ENCODE measurements around the gene NUMA1. TPM values are rescaled to one million over a fixed set of nuclear protein-coding genes. Genes with fewer than 3 reads are reported as not detected.
A peak's percentile ranks its signal among the peaks of the same experiment; 100 is the strongest.

The NUMA1 gene
- total RNA-seq, 1 donor from 2014 or later: 101 TPM

- DNase-seq (ENCODE audit: low read depth in 2 of 2): no peak
These were observed 11.1 kb downstream of the NUMA1 start for GRCh38 chr11:72069200-72069599.

- DNase-seq (ENCODE audit: low read depth in 2 of 2): no peak
These were observed 12.7 kb downstream of the NUMA1 start for GRCh38 chr11:72067676-72068075.

GRCh38 chr11:72067266-72067665 lies 13.1 kb downstream of the NUMA1 start:
- DNase-seq (ENCODE audit: low read depth in 2 of 2): peak in 1 of 2 donors; percentile 71

- no peak for DNase-seq (ENCODE audit: low read depth in 2 of 2)
These were observed 13.5 kb downstream of the NUMA1 start for GRCh38 chr11:72066855-72067254.

GRCh38 chr11:72061739-72062396 lies 18.5 kb downstream of the NUMA1 start:
- DNase-seq (ENCODE audit: low read depth in 2 of 2): no peak

GRCh38 chr11:72058416-72059034 lies 21.8 kb downstream of the NUMA1 start:
- DNase-seq (ENCODE audit: low read depth in 2 of 2): no peak

- peak in 1 of 2 donors; percentile 83 for DNase-seq (ENCODE audit: low read depth in 2 of 2)
These were observed 31.4 kb downstream of the NUMA1 start for GRCh38 chr11:72048766-72049460.

GRCh38 chr11:72045849-72046248 lies 34.5 kb downstream of the NUMA1 start:
- no peak for DNase-seq (ENCODE audit: low read depth in 2 of 2)

- no peak for DNase-seq (ENCODE audit: low read depth in 2 of 2)
These were observed 38.1 kb downstream of the NUMA1 start for GRCh38 chr11:72042064-72042745.

GRCh38 chr11:72041364-72042063 lies 38.8 kb downstream of the NUMA1 start:
- peak; percentile 49 to 72 for DNase-seq (ENCODE audit: low read depth in 2 of 2)

- DNase-seq (ENCODE audit: low read depth in 2 of 2): peak; percentile 59 to 94
These were observed 39.6 kb downstream of the NUMA1 start for GRCh38 chr11:72040491-72041363.

- no peak for DNase-seq (ENCODE audit: low read depth in 2 of 2)
These were observed 40.4 kb downstream of the NUMA1 start for GRCh38 chr11:72039856-72040401.

- DNase-seq (ENCODE audit: low read depth in 2 of 2): no peak
These were observed 41.1 kb downstream of the NUMA1 start for GRCh38 chr11:72039031-72039855.

GRCh38 chr11:72038491-72038890 lies 41.9 kb downstream of the NUMA1 start:
- no peak for DNase-seq (ENCODE audit: low read depth in 2 of 2)

GRCh38 chr11:72037554-72038311 lies 42.6 kb downstream of the NUMA1 start:
- no peak for DNase-seq (ENCODE audit: low read depth in 2 of 2)

GRCh38 chr11:72036687-72037086 lies 43.7 kb downstream of the NUMA1 start:
- DNase-seq (ENCODE audit: low read depth in 2 of 2): no peak

- DNase-seq (ENCODE audit: low read depth in 2 of 2): no peak
These were observed 49.8 kb downstream of the NUMA1 start for GRCh38 chr11:72030472-72031045.

- no peak for DNase-seq (ENCODE audit: low read depth in 2 of 2)
These were observed 54.3 kb downstream of the NUMA1 start for GRCh38 chr11:72026090-72026489.
